Adipocyte (in vitro differentiated cells): ENCODE data around the gene ZNF768.
A peak's percentile ranks its signal among the peaks of the same experiment; 100 is the strongest.
"Not testable (repeated sequence)": the region's sequence is repeated elsewhere in the genome, so short reads cannot be mapped to it uniquely, and the experiment has no call there.

Experiments used
- DNase-seq: peaks from one replicate; pipeline ENCODE4 v3.0.0-alpha.2; 2015; ENCODE audit warnings: low read depth
- H3K27me3 ChIP-seq: replicated peaks from 2 replicates; pipeline ENCODE4 v1.7.0; 2013; ENCODE audit warnings: mild to moderate bottlenecking, low read length, moderate library complexity; ENCODE audit not compliant: control insufficient read depth, insufficient read depth
- H3K36me3 ChIP-seq: 2 replicates; pipeline ENCODE4 v1.7.0; 2013; ENCODE audit warnings: low read length, mild to moderate bottlenecking, moderate library complexity; ENCODE audit not compliant: control insufficient read depth, insufficient read depth, severe bottlenecking
- H3K4me1 ChIP-seq: 2 replicates; pipeline ENCODE4 v1.7.0; 2013; ENCODE audit warnings: mild to moderate bottlenecking, low read length, moderate library complexity; ENCODE audit not compliant: control insufficient read depth, insufficient read depth
- H3K4me3 ChIP-seq: 2 replicates; pipeline ENCODE4 v1.7.0; 2013; ENCODE audit warnings: mild to moderate bottlenecking, low read length, moderate library complexity
- H3K9ac ChIP-seq: 2 replicates; pipeline ENCODE4 v1.7.0; 2013; ENCODE audit warnings: mild to moderate bottlenecking, low read length, moderate library complexity
- H3K9me3 ChIP-seq: 2 replicates; pipeline ENCODE4 v1.7.0; 2013; ENCODE audit warnings: mild to moderate bottlenecking, low read length, moderate library complexity; ENCODE audit not compliant: control insufficient read depth

The ZNF768 gene

DNA sequence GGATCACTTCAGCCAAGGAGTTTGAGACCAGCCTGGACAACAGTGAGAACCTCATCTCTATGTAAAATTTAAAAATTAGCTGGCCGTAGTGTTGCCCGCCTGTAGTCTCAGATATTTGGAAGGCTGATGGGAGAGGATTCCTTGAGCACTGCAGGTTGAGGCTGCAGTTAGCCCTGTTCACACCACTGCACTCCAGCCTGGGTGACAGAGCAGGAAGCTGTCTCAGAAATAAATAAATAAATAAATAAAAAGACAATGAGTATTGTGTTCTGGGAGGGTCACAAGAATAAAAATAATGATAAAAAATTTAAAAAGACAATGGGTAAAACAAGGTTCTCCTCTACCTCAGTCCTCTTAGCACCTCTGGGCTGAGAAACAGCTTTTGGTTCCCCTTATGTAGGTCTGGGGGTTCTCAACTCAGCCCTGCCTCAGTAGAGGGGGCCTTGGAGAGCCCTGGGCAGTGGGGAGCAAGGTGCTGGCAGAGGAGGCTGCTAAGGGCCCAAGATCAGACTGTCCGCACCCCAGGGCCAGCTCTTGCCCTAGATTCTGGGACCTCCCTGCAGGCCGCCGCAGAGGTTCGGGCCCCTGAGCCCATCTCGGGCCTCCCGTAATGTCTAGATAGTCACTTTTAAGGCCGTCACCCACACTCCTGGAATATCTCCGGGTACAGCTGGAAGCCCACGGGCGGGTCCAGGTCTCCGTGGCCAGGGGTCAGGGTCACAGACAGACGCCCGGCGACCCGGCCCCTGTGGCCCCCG lies 28.4 kb upstream of the ZNF768 start:
- Histone ChIP-seq H3K27me3 (no peaks in the 10 kb centered on the region), H3K36me3 (peaks cover 14% of the 10 kb centered on the region), H3K4me1 (peaks cover 8% of the 10 kb centered on the region), H3K9me3 (no peaks in the 10 kb centered on the region), H3K4me3 (no peak overlapping the region), H3K9ac (no peak overlapping the region)
- DNase-seq = no peak

DNA sequence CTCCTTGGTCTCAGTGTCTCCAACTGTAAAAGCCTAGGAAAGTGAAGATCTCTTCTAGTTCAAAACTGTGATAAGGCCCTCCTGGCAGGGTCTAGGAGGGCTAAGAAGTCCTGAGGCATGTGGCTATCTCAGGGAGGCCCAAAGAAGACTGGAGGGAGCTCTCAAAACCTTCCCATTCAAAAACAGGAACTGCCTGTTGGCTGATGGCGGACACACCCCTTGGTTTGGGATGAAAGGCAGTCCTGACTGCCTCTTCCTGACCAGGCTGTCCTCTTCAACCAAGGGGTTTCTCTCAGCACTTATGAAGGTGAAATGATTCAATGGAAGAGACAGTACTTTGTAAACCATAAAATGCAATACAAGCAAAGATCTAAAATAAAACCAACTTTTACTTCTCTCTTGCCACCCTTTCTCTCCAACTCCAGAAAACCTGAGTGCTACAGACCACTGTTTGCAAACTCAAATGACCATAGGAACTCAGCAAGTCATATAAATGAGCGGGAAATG lies 27.1 kb upstream of the ZNF768 start:
- DNase-seq = no peak
- Histone ChIP-seq H3K9me3 (no peaks in the 10 kb centered on the region), H3K27me3 (no peaks in the 10 kb centered on the region)

DNA sequence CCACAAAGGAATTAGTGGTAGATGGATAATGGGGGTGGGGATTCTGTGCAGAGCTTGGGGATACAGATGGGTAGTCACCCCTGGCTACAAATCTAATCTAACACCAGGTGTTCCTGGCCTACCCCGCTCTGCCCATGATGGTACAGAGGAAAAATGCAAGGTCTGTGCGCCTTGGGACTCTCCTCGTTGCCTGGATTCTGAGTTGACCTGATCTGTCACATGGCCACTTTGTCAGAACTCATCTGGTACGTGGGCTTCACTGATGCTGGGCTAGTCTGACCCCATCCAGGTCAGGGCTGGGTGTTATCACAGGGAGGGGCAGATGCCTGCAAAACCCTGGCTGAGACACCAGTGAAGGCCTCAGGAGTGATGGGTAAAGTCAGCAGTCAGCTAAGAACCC lies 26.6 kb upstream of the ZNF768 start:
- no peak for DNase-seq
- no peak overlapping the region for H3K9ac ChIP-seq
- no peak overlapping the region for H3K4me3 ChIP-seq
- peaks cover 14% of the 10 kb centered on the region for H3K36me3 ChIP-seq
- H3K4me1 ChIP-seq = peaks cover 12% of the 10 kb centered on the region
- H3K27me3 ChIP-seq = no peaks in the 10 kb centered on the region
- H3K9me3 ChIP-seq = no peaks in the 10 kb centered on the region

More for the DNA sequence above, 27.1 kb upstream of the ZNF768 start:
- H3K36me3 ChIP-seq = peaks cover 14% of the 10 kb centered on the region
- H3K9ac ChIP-seq = no peak overlapping the region
- H3K4me3 ChIP-seq = no peak overlapping the region
- peaks cover 12% of the 10 kb centered on the region for H3K4me1 ChIP-seq

DNA sequence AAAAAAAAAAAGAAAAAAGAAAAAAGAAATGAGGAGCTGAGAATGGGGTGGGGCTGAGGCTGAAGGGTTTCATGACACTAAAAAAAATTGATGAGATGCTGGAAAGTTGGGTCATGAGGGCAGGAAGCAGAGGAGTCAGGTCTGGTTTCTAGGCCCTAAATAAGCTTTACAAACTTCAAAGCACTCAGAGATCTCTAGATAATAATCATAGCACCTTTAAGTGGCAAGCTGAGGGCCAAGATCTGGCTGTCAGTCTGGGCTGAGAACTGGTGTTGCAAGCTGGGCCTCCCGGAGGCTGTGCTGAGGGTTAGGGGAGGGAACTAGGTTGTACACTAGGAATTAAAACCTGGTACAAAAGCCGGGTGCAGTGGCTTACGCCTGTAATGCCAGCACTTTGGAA lies 25.4 kb upstream of the ZNF768 start:
- DNase-seq = no peak
- Histone ChIP-seq H3K9ac (no peak overlapping the region), H3K9me3 (no peaks in the 10 kb centered on the region), H3K27me3 (no peaks in the 10 kb centered on the region), H3K4me3 (no peak overlapping the region), H3K36me3 (peaks cover 14% of the 10 kb centered on the region), H3K4me1 (peaks cover 8% of the 10 kb centered on the region)

DNA sequence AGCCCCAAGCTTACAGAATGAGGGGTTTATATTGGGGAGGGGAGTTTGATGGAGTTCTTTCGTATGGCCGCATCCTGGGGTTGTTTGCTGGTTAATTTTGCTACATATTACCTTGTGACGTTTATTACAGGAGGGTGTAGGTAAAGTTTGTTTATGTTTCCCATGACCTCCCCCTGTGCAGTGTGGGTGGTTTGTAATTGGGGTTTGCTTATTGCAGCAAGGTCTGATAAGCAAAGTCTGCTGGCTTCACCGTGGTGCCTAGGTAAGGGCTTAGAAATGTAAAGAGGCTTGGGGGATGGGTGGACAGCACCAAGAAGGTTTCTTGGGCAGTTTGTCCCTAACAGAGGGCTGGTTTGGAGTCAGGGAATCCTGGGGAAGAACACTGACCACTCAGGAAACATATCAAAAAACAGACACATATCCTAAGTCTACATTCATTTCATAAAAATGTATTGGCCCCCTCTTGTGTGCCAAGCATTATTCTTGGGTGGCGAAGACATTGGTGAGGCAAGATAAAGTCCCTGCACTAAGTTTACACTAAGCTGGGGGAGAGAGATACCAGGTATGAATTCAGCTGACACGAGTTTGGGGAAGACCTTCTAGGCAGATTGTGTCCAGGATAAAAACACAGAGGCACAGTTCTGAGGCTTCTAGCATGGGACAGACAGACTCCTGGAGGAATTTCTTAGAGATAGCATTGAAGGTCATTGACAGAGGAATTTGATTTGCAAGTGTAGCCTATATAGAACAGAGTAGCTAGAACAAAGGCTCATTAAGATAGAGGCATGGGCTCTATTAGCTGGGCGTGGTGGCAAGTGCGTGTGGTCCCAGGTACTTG lies 22.3 kb upstream of the ZNF768 start:
- Histone ChIP-seq H3K9me3 (no peaks in the 10 kb centered on the region), H3K4me3 (no peak overlapping the region), H3K36me3 (no peaks in the 10 kb centered on the region), H3K9ac (no peak overlapping the region), H3K27me3 (no peaks in the 10 kb centered on the region), H3K4me1 (peaks cover 8% of the 10 kb centered on the region)
- DNase-seq = no peak

DNA sequence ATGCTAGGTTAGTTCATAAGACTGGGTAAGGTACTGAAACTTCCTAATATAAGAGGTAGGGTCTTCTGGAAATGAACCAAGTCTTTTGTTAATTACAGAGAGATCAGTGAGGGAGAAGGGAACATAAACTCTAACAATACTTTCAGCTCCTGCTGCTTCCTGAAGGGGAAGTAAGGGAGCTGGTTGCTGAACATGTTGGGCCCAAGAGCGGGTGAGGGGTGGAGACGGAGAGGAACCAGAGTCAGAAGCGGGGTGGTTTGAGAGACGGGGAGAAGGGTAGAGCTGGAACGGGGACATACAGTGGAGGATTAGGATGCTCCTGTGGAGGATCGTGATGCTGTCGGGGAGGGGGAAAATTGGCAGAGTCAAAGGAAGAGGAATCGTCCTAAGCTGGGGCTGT lies 19.7 kb upstream of the ZNF768 start:
- Histone ChIP-seq H3K9me3 (no peaks in the 10 kb centered on the region), H3K9ac (no peak overlapping the region), H3K4me3 (no peak overlapping the region), H3K36me3 (no peaks in the 10 kb centered on the region), H3K27me3 (no peaks in the 10 kb centered on the region), H3K4me1 (peaks cover 14% of the 10 kb centered on the region)
- no peak for DNase-seq

DNA sequence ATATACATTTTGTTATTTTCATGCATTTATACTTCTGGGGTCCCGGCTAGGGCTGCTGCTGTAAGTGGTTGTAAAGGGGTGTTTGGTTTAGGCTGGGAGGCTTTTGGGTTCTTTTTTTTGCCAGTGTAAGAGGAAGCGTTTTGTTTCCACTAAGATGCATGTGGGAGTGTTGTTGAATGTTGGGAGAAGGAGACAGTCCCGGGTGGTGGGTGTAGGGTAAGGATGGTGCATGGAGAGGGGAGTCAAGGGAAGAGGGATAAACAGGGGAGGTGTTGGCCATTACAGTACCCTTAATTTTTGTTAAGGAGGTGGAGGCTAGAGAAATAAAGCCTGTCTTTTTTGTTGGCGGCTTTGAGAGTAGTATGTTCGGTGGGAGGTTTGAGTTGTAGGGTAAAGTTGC lies 16.7 kb upstream of the ZNF768 start:
- no peaks in the 10 kb centered on the region for H3K27me3 ChIP-seq
- H3K9ac ChIP-seq = no peak overlapping the region
- peaks cover 11% of the 10 kb centered on the region for H3K4me1 ChIP-seq
- no peak overlapping the region for H3K4me3 ChIP-seq
- H3K9me3 ChIP-seq = no peaks in the 10 kb centered on the region
- H3K36me3 ChIP-seq = no peaks in the 10 kb centered on the region
- DNase-seq = no peak

DNA sequence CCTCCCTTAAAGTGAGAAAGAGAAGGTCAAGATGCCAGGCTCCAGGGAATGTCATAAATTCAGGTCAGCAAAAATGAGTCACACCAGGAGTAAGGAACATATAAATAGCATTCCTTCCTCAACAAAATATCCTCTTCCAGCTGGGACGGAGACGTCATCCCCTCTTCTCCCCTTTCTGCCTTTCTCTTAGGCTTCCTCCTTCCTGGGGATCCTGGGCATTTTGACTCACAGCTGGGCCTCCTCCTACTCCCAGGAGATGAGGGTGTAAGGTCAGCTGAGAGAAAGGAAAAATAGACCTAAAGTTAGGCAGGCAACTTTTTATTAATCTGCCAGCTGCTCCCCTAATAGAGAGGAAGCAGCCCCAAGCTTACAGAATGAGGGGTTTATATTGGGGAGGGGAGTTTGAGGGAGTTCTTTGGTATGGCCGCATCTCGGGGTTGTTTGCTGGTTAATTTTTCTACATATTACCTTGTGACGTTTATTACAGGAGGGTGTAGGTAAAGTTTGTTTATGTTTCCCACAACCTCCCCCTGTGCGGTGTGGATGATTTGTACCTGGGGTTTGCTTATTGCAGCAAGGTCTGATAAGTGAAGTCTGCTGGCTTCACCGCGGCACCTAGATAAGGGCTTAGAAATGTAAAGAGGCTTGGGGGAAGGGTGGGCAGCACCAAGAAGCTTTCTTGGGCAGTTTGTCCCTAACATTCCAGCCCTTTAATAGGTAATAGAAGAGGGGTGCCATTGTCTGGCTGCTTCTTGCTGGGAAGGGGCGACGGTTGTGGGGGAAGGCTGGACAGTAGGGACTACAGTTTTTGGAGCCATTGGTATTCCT lies 15.3 kb upstream of the ZNF768 start:
- Histone ChIP-seq H3K27me3 (no peaks in the 10 kb centered on the region), H3K9ac (peak overlapping the region; percentile 40), H3K4me1 (peaks cover 11% of the 10 kb centered on the region), H3K9me3 (no peaks in the 10 kb centered on the region), H3K36me3 (no peaks in the 10 kb centered on the region), H3K4me3 (no peak overlapping the region)
- peak; percentile 8 for DNase-seq

DNA sequence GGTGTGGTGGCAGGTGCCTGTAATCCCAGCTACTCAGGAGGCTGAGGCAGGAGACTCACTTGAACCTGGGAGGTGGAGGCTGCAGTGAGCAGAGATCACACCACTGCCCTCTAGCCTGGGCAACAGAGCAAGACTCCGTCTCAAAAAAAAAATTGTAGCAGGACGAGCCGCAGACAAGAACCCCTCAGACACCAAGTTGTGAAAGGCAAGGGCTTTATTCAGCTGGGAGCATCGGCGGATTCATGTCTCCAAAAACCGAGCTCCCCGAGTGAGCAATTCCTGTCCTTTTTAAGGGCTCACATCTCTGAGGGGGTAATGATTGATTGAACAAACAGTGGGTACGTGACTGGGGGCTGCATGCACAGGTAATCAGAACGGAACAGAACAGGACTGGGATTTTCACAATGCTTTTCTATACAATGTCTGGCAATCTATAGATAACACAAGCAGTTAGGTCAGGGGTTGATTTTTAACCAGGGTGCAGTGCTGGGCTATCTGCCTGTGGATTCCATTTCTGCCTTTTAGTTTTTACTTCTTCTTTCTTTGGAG lies 14.6 kb upstream of the ZNF768 start:
- DNase-seq, H3K36me3 ChIP-seq, H3K27me3 ChIP-seq, H3K9me3 ChIP-seq, H3K4me3 ChIP-seq: not testable (repeated sequence)
- H3K4me1 ChIP-seq = peaks cover 13% of the 10 kb centered on the region
- peak overlapping the region; percentile 40 for H3K9ac ChIP-seq

DNA sequence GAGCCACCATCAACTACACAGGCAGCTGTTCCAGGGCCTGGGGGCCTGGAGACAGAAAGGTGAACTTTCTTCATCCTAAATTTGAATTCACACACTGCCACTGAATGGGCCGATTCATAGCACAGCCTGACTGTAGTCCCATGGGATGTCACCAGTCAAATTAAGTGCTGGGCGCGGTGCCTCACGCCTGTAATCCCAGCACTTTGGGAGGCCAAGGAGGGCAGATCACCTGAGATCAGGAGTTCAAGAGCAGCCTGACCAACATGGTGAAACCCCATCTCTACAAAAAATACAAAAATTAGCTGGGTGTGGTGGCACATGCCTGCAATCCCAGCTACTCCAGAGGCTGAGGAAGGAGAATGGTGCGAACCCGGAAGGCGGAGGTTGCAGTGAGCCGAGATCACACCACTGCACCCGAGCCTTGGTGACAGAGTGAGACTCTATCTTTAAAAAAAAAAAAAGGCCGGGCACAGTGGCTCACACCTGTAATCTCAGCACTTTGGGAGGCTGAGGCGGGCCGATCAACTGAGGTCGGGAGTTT lies 13.7 kb upstream of the ZNF768 start:
- H3K9ac ChIP-seq, H3K4me3 ChIP-seq, H3K36me3 ChIP-seq, DNase-seq, H3K27me3 ChIP-seq, H3K9me3 ChIP-seq: not testable (repeated sequence)
- peaks cover 22% of the 10 kb centered on the region for H3K4me1 ChIP-seq
